Fibroblast of mammary gland (primary cell): ENCODE data around the gene RAB2B.
A peak's percentile ranks its signal among the peaks of the same experiment; 100 is the strongest.

Experiments
- DNase-seq: peaks from one replicate; pipeline ENCODE4 v3.0.0-alpha.2; 2010; ENCODE audit warnings: low read depth
- H3K4me3 ChIP-seq: 2 replicates; pipeline ENCODE4 v1.5.1; 2011; ENCODE audit warnings: low read depth, mild to moderate bottlenecking, low read length, moderate library complexity; ENCODE audit not compliant: control insufficient read depth
- CTCF ChIP-seq: conservative IDR thresholded peaks from 2 replicates; pipeline ENCODE4 v1.5.1; 2011; ENCODE audit warnings: low read depth, low read length, inconsistent platforms; ENCODE audit not compliant: control insufficient read depth, insufficient read depth

The RAB2B gene

GRCh38 chr14:21476925-21477681 lies at the start of gene RAB2B, which contains the start of gene TOX4:
Gene RAB2B, minus strand, starts transcription at chr14:21476959. Its CDS starts 87 bp downstream, at chr14:21476872.
Gene TOX4, plus strand, starts transcription at chr14:21477195. Its CDS starts 84 bp downstream, at chr14:21477279.
- peak within 1 kb of the TSS; percentile 98 for H3K4me3 ChIP-seq
- TF ChIP-seq CTCF: peak; percentile 99
- DNase-seq: peak; percentile 98

- no peak for TF ChIP-seq CTCF
- DNase-seq: peak; percentile 38
- H3K4me3 ChIP-seq: peak within 1 kb of the TSS; percentile 62
These were observed 49.4 kb upstream of the RAB2B start, which contains the start of gene SALL2 for GRCh38 chr14:21525962-21526671. Gene SALL2, minus strand, starts transcription at chr14:21526346. Its CDS starts 219 bp downstream, at chr14:21526127.

GRCh38 chr14:21525571-21525961 lies 48.8 kb upstream of the RAB2B start:
- peak overlapping the region; percentile 62 for H3K4me3 ChIP-seq
- no peak for TF ChIP-seq CTCF
- DNase-seq: peak; percentile 25

- DNase-seq: no peak
- peak overlapping the region; percentile 62 for H3K4me3 ChIP-seq
- TF ChIP-seq CTCF: no peak
These were observed 48.1 kb upstream of the RAB2B start for GRCh38 chr14:21524575-21525490.

GRCh38 chr14:21523203-21523602 lies 46.4 kb upstream of the RAB2B start:
- no peak for TF ChIP-seq CTCF
- no peak for DNase-seq
- H3K4me3 ChIP-seq: no peak overlapping the region

GRCh38 chr14:21521501-21521900 lies 44.7 kb upstream of the RAB2B start:
- H3K4me3 ChIP-seq: no peak overlapping the region
- TF ChIP-seq CTCF: no peak
- peak; percentile 90 for DNase-seq
